Measurements from ENCODE around the gene PRDX5.

PRDX5 gene
- long read RNA-seq, transcript PRDX5-201 (6 exons, 893 nt) = major isoform, 183 of 191 reads
- long read RNA-seq, partial matches to known transcripts = 1 of 191 reads
- long read RNA-seq, other reads (novel, unspliced or antisense) = 6 of 191 reads

DNA sequence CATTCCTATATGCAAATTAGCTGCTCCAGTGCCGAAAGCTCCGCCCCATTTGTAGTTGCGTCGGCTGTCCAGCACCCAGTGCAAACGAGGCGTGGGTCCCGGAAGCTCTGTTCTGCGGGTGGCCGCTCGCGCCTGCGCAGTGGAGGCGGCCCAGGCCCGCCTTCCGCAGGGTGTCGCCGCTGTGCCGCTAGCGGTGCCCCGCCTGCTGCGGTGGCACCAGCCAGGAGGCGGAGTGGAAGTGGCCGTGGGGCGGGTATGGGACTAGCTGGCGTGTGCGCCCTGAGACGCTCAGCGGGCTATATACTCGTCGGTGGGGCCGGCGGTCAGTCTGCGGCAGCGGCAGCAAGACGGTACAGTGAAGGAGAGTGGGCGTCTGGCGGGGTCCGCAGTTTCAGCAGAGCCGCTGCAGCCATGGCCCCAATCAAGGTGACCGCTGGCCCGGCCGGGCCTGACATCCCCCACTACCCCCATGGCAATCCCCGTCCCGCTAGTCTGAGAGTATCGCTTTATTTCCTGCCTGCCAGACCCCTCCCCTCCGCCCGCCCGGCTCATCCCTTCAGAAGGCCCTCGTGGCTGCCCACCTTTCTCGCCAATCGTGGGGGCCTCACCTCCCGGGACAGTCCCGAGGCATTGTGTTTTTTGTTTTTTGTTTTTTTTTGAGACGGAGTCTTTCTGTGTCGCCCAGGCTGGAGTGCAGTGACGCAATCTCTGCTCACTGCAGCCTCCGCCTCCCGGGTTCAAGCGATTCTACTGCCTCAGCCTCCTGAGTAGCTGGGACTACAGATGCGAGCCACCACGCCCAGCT lies at the start of gene PRDX5:
TSS of gene PRDX5 (plus strand) at position 161 of the 805 bp plus-strand sequence. CDS start at position 256, 95 bp downstream.
- peak; percentile 97 to 98 for DNase-seq (ENCODE audit: low read depth in 1 of 2, low spot score in 1 of 2)
- Histone ChIP-seq H3K4me3 (replicated peaks; ENCODE audit: insufficient read depth, low read length) (peak within 1 kb of the TSS; percentile 92), H3K27ac (replicated peaks) (peak within 1 kb of the TSS; percentile 96), H3K27me3 (ENCODE audit: insufficient read depth, poor library complexity, severe bottlenecking) (no peaks in the 10 kb centered on the region)
- TF ChIP-seq SPI1 (IDR thresholded peaks at IDR 0.05; ENCODE audit: borderline replicate concordance, low read depth) (peak; percentile 49; the same call in 1 of the 2 replicates), GABPA (IDR thresholded peaks at IDR 0.05; ENCODE audit: low read depth) (no peak), POLR2AphosphoS5 (IDR thresholded peaks at IDR 0.05; ENCODE audit: low read depth) (peak; percentile 74)
- TF ChIP-seq, protein P1, sequence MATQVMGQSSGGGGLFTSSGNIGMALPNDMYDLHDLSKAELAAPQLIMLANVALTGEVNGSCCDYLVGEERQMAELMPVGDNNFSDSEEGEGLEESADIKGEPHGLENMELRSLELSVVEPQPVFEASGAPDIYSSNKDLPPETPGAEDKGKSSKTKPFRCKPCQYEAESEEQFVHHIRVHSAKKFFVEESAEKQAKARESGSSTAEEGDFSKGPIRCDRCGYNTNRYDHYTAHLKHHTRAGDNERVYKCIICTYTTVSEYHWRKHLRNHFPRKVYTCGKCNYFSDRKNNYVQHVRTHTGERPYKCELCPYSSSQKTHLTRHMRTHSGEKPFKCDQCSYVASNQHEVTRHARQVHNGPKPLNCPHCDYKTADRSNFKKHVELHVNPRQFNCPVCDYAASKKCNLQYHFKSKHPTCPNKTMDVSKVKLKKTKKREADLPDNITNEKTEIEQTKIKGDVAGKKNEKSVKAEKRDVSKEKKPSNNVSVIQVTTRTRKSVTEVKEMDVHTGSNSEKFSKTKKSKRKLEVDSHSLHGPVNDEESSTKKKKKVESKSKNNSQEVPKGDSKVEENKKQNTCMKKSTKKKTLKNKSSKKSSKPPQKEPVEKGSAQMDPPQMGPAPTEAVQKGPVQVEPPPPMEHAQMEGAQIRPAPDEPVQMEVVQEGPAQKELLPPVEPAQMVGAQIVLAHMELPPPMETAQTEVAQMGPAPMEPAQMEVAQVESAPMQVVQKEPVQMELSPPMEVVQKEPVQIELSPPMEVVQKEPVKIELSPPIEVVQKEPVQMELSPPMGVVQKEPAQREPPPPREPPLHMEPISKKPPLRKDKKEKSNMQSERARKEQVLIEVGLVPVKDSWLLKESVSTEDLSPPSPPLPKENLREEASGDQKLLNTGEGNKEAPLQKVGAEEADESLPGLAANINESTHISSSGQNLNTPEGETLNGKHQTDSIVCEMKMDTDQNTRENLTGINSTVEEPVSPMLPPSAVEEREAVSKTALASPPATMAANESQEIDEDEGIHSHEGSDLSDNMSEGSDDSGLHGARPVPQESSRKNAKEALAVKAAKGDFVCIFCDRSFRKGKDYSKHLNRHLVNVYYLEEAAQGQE (IDR thresholded peaks at IDR 0.05; ENCODE audit: insufficient replicate concordance, low read depth) = peak; percentile 22
- TF ChIP-seq, protein P2, sequence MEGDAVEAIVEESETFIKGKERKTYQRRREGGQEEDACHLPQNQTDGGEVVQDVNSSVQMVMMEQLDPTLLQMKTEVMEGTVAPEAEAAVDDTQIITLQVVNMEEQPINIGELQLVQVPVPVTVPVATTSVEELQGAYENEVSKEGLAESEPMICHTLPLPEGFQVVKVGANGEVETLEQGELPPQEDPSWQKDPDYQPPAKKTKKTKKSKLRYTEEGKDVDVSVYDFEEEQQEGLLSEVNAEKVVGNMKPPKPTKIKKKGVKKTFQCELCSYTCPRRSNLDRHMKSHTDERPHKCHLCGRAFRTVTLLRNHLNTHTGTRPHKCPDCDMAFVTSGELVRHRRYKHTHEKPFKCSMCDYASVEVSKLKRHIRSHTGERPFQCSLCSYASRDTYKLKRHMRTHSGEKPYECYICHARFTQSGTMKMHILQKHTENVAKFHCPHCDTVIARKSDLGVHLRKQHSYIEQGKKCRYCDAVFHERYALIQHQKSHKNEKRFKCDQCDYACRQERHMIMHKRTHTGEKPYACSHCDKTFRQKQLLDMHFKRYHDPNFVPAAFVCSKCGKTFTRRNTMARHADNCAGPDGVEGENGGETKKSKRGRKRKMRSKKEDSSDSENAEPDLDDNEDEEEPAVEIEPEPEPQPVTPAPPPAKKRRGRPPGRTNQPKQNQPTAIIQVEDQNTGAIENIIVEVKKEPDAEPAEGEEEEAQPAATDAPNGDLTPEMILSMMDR (IDR thresholded peaks at IDR 0.05; ENCODE audit: insufficient read depth, low read length) = peak; percentile 29

DNA sequence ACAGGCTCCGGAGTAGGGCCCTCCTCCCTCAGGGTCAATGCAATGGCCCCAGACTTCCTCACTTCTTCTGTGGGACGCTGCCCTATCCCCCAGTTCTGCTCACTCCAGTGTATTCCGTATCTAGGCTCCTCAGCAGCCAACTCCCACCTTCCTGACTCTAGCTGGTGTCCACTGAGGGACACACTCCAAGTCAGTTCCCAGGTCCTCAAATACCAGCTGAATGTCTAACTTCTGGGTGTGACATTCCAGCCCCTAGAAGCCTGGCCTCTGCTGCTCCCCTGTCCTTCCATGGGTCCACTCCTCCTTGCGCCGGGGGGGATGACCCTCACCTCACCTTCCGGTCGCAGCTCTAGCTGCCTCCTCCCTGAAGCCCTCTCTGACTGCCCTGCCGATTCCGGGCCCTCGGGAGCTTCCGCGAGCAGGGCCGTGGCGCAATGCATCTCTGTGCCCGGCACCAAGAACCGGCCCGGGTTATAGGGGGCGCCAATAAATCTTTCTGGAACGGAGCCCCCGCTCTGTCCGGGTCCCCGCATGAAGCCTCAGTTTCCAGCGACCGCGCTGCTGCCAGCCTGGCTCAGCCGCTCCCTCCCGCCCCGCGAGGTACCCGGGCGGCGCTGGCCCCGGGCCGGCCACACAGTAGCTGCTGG lies 48.9 kb upstream of the PRDX5 start:
- Histone ChIP-seq H3K4me3 (replicated peaks; ENCODE audit: insufficient read depth, low read length) (peak overlapping the region; percentile 61), H3K27ac (replicated peaks) (peak overlapping the region; percentile 91), H3K27me3 (ENCODE audit: insufficient read depth, poor library complexity, severe bottlenecking) (no peaks in the 10 kb centered on the region)
- TF ChIP-seq POLR2AphosphoS5 (IDR thresholded peaks at IDR 0.05; ENCODE audit: low read depth) = no peak; the same call in 1 of the 2 replicates
- TF ChIP-seq GABPA (IDR thresholded peaks at IDR 0.05; ENCODE audit: low read depth) = 0 out of 2 replicates have a peak, but pooled peaks have one; percentile 43
- 0 out of 2 replicates have a peak, but pooled peaks have one; percentile 16 for TF ChIP-seq SPI1 (IDR thresholded peaks at IDR 0.05; ENCODE audit: borderline replicate concordance, low read depth)
- TF ChIP-seq, protein P2 (IDR thresholded peaks at IDR 0.05; ENCODE audit: insufficient read depth, low read length) = no peak
- TF ChIP-seq, protein P1 (IDR thresholded peaks at IDR 0.05; ENCODE audit: insufficient replicate concordance, low read depth) = peak; percentile 12
- DNase-seq (ENCODE audit: low read depth in 1 of 2, low spot score in 1 of 2) = peak; percentile 72 to 77

DNA sequence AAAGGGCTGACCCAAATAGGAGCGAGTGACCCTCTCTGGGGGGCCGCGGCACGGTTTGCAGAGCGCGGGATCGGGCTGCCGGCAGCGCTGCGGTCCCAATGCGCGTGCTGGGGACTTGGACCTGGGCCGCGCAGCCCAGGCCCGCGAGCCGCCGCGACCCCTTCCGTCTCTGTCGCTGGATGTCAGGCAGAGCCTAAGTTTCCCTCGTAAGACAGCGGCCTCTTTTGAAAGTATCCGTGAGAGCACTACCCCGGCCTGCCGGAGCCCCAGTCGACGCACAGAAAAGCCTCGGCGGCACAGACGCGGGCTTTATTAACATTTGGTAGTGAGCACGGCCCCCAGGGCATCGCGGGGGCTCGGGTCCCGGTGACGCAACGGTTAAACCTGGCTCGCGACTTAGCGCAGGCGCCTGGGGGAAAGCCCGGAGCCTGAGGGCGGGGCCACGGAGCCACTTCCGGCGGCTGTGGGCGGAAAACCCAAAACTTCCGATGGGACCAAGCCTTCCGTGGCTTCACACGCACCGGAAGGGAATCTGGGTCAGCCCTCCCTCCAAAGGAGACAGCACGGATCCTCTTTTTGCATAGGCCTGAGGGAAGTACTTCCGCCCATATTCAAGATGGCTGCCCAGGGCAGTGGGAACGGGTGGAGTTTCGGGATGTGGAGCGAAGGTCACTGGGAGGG lies 48.2 kb upstream of the PRDX5 start:
- H3K27me3 ChIP-seq (ENCODE audit: insufficient read depth, poor library complexity, severe bottlenecking) = no peaks in the 10 kb centered on the region
- DNase-seq (ENCODE audit: low read depth in 1 of 2, low spot score in 1 of 2) = peak; percentile 99 to 100
- TF ChIP-seq GABPA (IDR thresholded peaks at IDR 0.05; ENCODE audit: low read depth) (peak; percentile 99), POLR2AphosphoS5 (IDR thresholded peaks at IDR 0.05; ENCODE audit: low read depth) (0 out of 2 replicates have a peak, but pooled peaks have one; percentile 41), SPI1 (IDR thresholded peaks at IDR 0.05; ENCODE audit: borderline replicate concordance, low read depth) (peak; percentile 73; the same call in 1 of the 2 replicates)
- TF ChIP-seq, protein P2 (IDR thresholded peaks at IDR 0.05; ENCODE audit: insufficient read depth, low read length) = no peak
- TF ChIP-seq, protein P1 (IDR thresholded peaks at IDR 0.05; ENCODE audit: insufficient replicate concordance, low read depth) = peak; percentile 27
- peak overlapping the region; percentile 88 for H3K4me3 ChIP-seq (replicated peaks; ENCODE audit: insufficient read depth, low read length)
- H3K27ac ChIP-seq (replicated peaks) = peak overlapping the region; percentile 91

All from HL-60 (cell line).